Natural killer cell (primary cell): ENCODE measurements around the gene TCF23. TPM values are rescaled to one million over a fixed set of nuclear protein-coding genes. Genes with fewer than 3 reads are reported as not detected.
A peak's percentile ranks its signal among the peaks of the same experiment; 100 is the strongest.

Source experiments
- ATAC-seq, 3 donors: fragments of 150-1000 bp in 2 of 3; fragments of 200-7000 bp in 1 of 3; cut with Tn5 transposase; 1 replicate in 1 of 3; 2 replicates in 2 of 3; pipeline ENCODE4 v1.10.0; 2021; ENCODE audit warnings: mild to moderate bottlenecking in 2 of 3, moderate library complexity in 2 of 3
- DNase-seq, 2 donors: peaks; one replicate each; pipeline versions ENCODE4 v3.0.0 to v3.0.0-alpha.2; 2013 to 2021; ENCODE audit warnings: mixed read lengths in 1 of 2
- H3K27ac ChIP-seq: one replicate; pipeline ENCODE4 v1.5.1; 2013; ENCODE audit warnings: mild to moderate bottlenecking, low read length
- H3K27me3 ChIP-seq: one replicate; pipeline ENCODE4 v1.6.1; 2013; ENCODE audit warnings: low read length; ENCODE audit not compliant: control insufficient read depth, insufficient read depth
- H3K36me3 ChIP-seq: one replicate; pipeline ENCODE4 v1.6.1; 2013; ENCODE audit warnings: low read length; ENCODE audit not compliant: control insufficient read depth, insufficient read depth
- H3K4me1 ChIP-seq: one replicate; pipeline ENCODE4 v1.6.1; 2013; ENCODE audit warnings: low read length; ENCODE audit not compliant: control insufficient read depth, insufficient read depth
- H3K4me3 ChIP-seq: one replicate; pipeline ENCODE4 v1.5.1; 2013; ENCODE audit warnings: low read length
- H3K9me3 ChIP-seq: one replicate; pipeline ENCODE4 v1.6.1; 2013; ENCODE audit warnings: low read length; ENCODE audit not compliant: control insufficient read depth, insufficient read depth
- H3K27ac Mint-ChIP-seq, 2 donors: one replicate each; pipeline ENCODE4 v1.8.0; 2022; ENCODE audit warnings: mild to moderate bottlenecking in 2 of 2, mixed read lengths in 2 of 2, moderate library complexity in 1 of 2
- H3K27me3 Mint-ChIP-seq, 2 donors: one replicate each; pipeline ENCODE4 v1.8.0; 2022; ENCODE audit warnings: low read depth in 2 of 2, mixed read lengths in 2 of 2
- H3K36me3 Mint-ChIP-seq: one replicate; pipeline ENCODE4 v1.8.0; 2022; ENCODE audit warnings: mixed read lengths
- H3K4me1 Mint-ChIP-seq, 2 donors: one replicate each; pipeline ENCODE4 v1.8.0; 2022; ENCODE audit warnings: mixed read lengths in 2 of 2
- H3K4me3 Mint-ChIP-seq: one replicate; pipeline ENCODE4 v1.8.0; 2022; ENCODE audit warnings: mild to moderate bottlenecking, moderate library complexity, mixed read lengths
- H3K9me3 Mint-ChIP-seq, 2 donors: one replicate each; pipeline ENCODE4 v1.8.0; 2022; ENCODE audit warnings: mixed read lengths in 2 of 2
- CTCF ChIP-seq: fragments of 200-600 bp; IDR thresholded peaks from one replicate; pipeline ENCODE4 v1.8.0; 2022; ENCODE audit warnings: antibody characterized with exemption
- WGBS: methylation state at CpG from one replicate; pipeline ENCODE4 v1.1.7; 2013; ENCODE audit warnings: missing lambda C conversion rate; ENCODE audit not compliant: insufficient coverage; 5-methylcytosine and 5-hydroxymethylcytosine counted together
- intact Hi-C: fragments of 100-400 bp; cut with micrococcal nuclease; formaldehyde crosslinking; loops from one replicate; pipeline ENCODE4 v1.14.2; 2022
- total RNA-seq, 4 donors: library from RNA; stranded (reverse); fragments of 120-200 nt in 1 of 4; gene quantifications; one replicate each; pipeline versions ENCODE4 v1.2.3 to v1.2.4, GENCODE V29; 2013 to 2022

Gene TCF23
- total RNA-seq, 3 donors from 2014 or later (not counting 1 experiment from before 2014, with no cell fraction given): not detected

GRCh38 chr2:27198627-27199026, 49.8 kb downstream of the TCF23 start:
- intact Hi-C loops: no loop called here

GRCh38 chr2:27199241-27199640, 50.4 kb downstream of the TCF23 start:
- no peaks in the 10 kb centered on the region for H3K9me3 Mint-ChIP-seq
- Histone ChIP-seq H3K4me1 (no peaks in the 10 kb centered on the region), H3K4me3 (no peak overlapping the region), H3K27me3 (no peaks in the 10 kb centered on the region), H3K27ac (no peak overlapping the region), H3K36me3 (peaks cover 12% of the 10 kb centered on the region), H3K9me3 (no peaks in the 10 kb centered on the region)
- no peaks in the 10 kb centered on the region for H3K4me1 Mint-ChIP-seq
- no peak for TF ChIP-seq CTCF
- ATAC-seq (peak in 1 of 3 donors; percentile 22), DNase-seq (no peak)
- H3K27me3 Mint-ChIP-seq: peaks cover 0 to 4% of the 10 kb centered on the region in 2 donors
- intact Hi-C loops: no loop called here
- no peak overlapping the region for H3K27ac Mint-ChIP-seq
- peaks cover 12% of the 10 kb centered on the region for H3K36me3 Mint-ChIP-seq
- WGBS: 91% methylated on average over 2 of the region's 2 CpGs
- no peak overlapping the region for H3K4me3 Mint-ChIP-seq

More at GRCh38 chr2:27198627-27199026, 49.8 kb downstream of the TCF23 start:
- no peak overlapping the region for H3K4me3 Mint-ChIP-seq
- peaks cover 0 to 4% of the 10 kb centered on the region in 2 donors for H3K27me3 Mint-ChIP-seq
- H3K4me1 Mint-ChIP-seq: no peaks in the 10 kb centered on the region
- H3K36me3 Mint-ChIP-seq: peaks cover 12% of the 10 kb centered on the region
- H3K9me3 Mint-ChIP-seq: no peaks in the 10 kb centered on the region
- no peak overlapping the region for H3K4me3 ChIP-seq
- ATAC-seq: no peak
- H3K27ac Mint-ChIP-seq: no peak overlapping the region
- 87% methylated on average over 2 of the region's 2 CpGs for WGBS
- H3K4me1 ChIP-seq: no peaks in the 10 kb centered on the region
- H3K27me3 ChIP-seq: no peaks in the 10 kb centered on the region
- peaks cover 6% of the 10 kb centered on the region for H3K36me3 ChIP-seq
- TF ChIP-seq CTCF: no peak
- H3K9me3 ChIP-seq: no peaks in the 10 kb centered on the region
- no peak overlapping the region for H3K27ac ChIP-seq
- no peak for DNase-seq

GRCh38 chr2:27201675-27202074, 52.9 kb downstream of the TCF23 start:
- no peak for DNase-seq
- H3K4me3 Mint-ChIP-seq: no peak overlapping the region
- intact Hi-C loops: no loop called here
- no peak overlapping the region for H3K4me3 ChIP-seq
- peaks cover 12% of the 10 kb centered on the region for H3K36me3 Mint-ChIP-seq
- no peak overlapping the region for H3K27ac ChIP-seq
- H3K9me3 ChIP-seq: no peaks in the 10 kb centered on the region
- ATAC-seq: no peak
- no peaks in the 10 kb centered on the region for H3K9me3 Mint-ChIP-seq
- H3K36me3 ChIP-seq: peaks cover 31% of the 10 kb centered on the region
- no peaks in the 10 kb centered on the region for H3K4me1 ChIP-seq
- no peaks in the 10 kb centered on the region for H3K4me1 Mint-ChIP-seq
- H3K27ac Mint-ChIP-seq: no peak overlapping the region
- no peaks in the 10 kb centered on the region for H3K27me3 Mint-ChIP-seq
- TF ChIP-seq CTCF: no peak
- no peaks in the 10 kb centered on the region for H3K27me3 ChIP-seq
- 97% methylated on average over 7 of the region's 7 CpGs for WGBS

GRCh38 chr2:27202854-27203253, 54.0 kb downstream of the TCF23 start:
- peaks cover 42% of the 10 kb centered on the region for H3K36me3 ChIP-seq
- Mint-ChIP-seq H3K27me3 (no peaks in the 10 kb centered on the region), H3K4me1 (peaks cover 0 to 5% of the 10 kb centered on the region in 2 donors), H3K4me3 (no peak overlapping the region), H3K9me3 (no peaks in the 10 kb centered on the region), H3K36me3 (peaks cover 12% of the 10 kb centered on the region), H3K27ac (no peak overlapping the region)
- no peaks in the 10 kb centered on the region for H3K9me3 ChIP-seq
- no peak for TF ChIP-seq CTCF
- DNase-seq: no peak
- H3K27me3 ChIP-seq: no peaks in the 10 kb centered on the region
- H3K4me3 ChIP-seq: no peak overlapping the region
- H3K27ac ChIP-seq: no peak overlapping the region
- intact Hi-C loops: no loop called here
- ATAC-seq: no peak
- H3K4me1 ChIP-seq: no peaks in the 10 kb centered on the region
- WGBS: 86% methylated on average over 2 of the region's 2 CpGs
